Activated B cell treated with CpG ODN at 0.5 μM for 24 hours (primary cell): Measurements from ENCODE around the gene PAQR4. TPM values are rescaled to one million over a fixed set of nuclear protein-coding genes. Genes with fewer than 3 reads are reported as not detected.
"Not testable (repeated sequence)": the region's sequence is repeated elsewhere in the genome, so short reads cannot be mapped to it uniquely, and the experiment has no call there.

Source experiments
- ATAC-seq: fragments of 200-7000 bp; cut with Tn5 transposase; one replicate; pipeline ENCODE4 v1.10.0; 2021; ENCODE audit warnings: low read depth, mild to moderate bottlenecking, moderate library complexity
- CTCF ChIA-PET: fragments of 350-600 bp; sonication (Branson Sonifier 250); formaldehyde crosslinking; loops from one replicate; lab custom pipeline; 2021; ENCODE audit warnings: antibody characterized with exemption; lab: Charles Lee
- POLR2A ChIA-PET: fragments of 350-600 bp; sonication (Branson Sonifier 250); formaldehyde crosslinking; loops from one replicate; lab custom pipeline; 2021; ENCODE audit warnings: antibody characterized with exemption; lab: Charles Lee
- DNase-seq: peaks from one replicate; pipeline ENCODE4 v3.0.0; 2022
- H3K27ac Mint-ChIP-seq: one replicate; pipeline ENCODE4 v1.8.0; 2020; ENCODE audit warnings: mixed read lengths
- H3K27me3 Mint-ChIP-seq: one replicate; pipeline ENCODE4 v1.8.0; 2021; ENCODE audit warnings: mixed read lengths
- H3K36me3 Mint-ChIP-seq: one replicate; pipeline ENCODE4 v1.8.0; 2021; ENCODE audit warnings: low read depth, mixed read lengths
- H3K4me1 Mint-ChIP-seq: one replicate; pipeline ENCODE4 v1.8.0; 2021; ENCODE audit warnings: mixed read lengths
- H3K4me3 Mint-ChIP-seq: one replicate; pipeline ENCODE4 v1.8.0; 2020; ENCODE audit warnings: mild to moderate bottlenecking, mixed read lengths
- H3K9me3 Mint-ChIP-seq: one replicate; pipeline ENCODE4 v1.8.0; 2020; ENCODE audit warnings: mixed read lengths
- intact Hi-C: fragments of 100-400 bp; cut with micrococcal nuclease; formaldehyde crosslinking; loops from one replicate; pipeline ENCODE4 v1.15.1; 2024
- total RNA-seq: library from RNA; stranded (reverse); gene quantifications from 2 replicates; pipeline ENCODE4 v1.2.3, GENCODE V29; 2022
- TF ChIP-seq, protein P1 (sequence below): fragments of 200-600 bp; IDR thresholded peaks from one replicate; pipeline ENCODE4 v1.8.0; 2022; ENCODE audit warnings: antibody characterized with exemption, mild to moderate bottlenecking

PAQR4 gene
- total RNA-seq, 1 donor from 2014 or later = 2.7 TPM

DNA sequence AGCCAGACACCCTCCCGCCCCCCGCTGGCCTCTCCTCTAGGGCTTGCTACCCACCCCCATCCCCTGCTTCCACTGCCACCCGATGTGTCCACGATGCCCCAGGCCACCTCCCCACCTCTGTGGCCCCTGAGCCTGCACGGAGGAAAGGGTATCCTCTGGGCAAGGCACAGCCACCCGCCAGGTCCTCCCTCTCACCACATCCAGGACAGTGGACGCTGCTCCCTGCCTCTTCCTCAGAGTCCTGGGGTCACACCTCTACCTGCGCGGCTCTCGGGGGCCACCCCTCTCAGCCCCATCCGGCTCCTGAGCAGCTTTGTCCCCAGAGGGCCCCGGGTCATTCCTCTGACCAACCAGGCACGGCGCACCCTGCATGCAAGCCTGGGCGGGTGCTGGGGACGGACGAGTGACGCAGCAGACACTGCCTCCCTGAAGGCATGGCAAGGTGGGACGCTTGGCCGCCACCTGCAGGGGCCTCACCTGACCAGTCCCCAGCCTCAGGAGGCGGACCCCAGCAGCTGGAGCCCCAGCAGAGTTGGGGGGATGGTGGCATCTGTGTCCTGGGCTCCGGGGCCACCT is 32.6 kb upstream of the PAQR4 start:
- intact Hi-C loops = no loop called here
- ChIA-PET CTCF (no interaction called here), POLR2A (no interaction called here)
- no peak for DNase-seq
- Mint-ChIP-seq H3K36me3 (peaks cover 54% of the 10 kb centered on the region), H3K4me3 (no peak overlapping the region), H3K9me3 (no peaks in the 10 kb centered on the region), H3K27me3 (no peaks in the 10 kb centered on the region), H3K4me1 (no peaks in the 10 kb centered on the region), H3K27ac (no peak overlapping the region)
- no peak for ATAC-seq
- TF ChIP-seq, protein P1, sequence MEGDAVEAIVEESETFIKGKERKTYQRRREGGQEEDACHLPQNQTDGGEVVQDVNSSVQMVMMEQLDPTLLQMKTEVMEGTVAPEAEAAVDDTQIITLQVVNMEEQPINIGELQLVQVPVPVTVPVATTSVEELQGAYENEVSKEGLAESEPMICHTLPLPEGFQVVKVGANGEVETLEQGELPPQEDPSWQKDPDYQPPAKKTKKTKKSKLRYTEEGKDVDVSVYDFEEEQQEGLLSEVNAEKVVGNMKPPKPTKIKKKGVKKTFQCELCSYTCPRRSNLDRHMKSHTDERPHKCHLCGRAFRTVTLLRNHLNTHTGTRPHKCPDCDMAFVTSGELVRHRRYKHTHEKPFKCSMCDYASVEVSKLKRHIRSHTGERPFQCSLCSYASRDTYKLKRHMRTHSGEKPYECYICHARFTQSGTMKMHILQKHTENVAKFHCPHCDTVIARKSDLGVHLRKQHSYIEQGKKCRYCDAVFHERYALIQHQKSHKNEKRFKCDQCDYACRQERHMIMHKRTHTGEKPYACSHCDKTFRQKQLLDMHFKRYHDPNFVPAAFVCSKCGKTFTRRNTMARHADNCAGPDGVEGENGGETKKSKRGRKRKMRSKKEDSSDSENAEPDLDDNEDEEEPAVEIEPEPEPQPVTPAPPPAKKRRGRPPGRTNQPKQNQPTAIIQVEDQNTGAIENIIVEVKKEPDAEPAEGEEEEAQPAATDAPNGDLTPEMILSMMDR = no peak

DNA sequence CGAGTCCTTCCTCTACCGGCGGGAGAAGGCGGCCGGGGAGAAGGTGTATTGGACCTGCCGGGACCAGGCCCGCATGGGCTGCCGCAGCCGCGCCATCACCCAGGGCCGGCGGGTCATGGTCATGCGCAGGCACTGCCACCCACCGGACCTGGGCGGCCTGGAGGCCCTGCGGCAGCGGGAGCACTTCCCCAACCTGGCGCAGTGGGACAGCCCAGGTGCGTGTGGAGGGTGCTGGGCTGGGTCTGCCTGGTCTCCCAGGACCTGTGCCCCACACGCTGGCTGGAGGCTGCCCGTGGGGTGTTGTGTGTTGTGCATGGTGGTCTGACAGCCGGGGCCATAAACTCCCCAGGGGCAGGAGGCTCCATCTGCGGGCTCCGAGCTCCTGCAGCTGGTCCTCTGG is 32.0 kb upstream of the PAQR4 start:
- ChIA-PET CTCF (no interaction called here), POLR2A (no interaction called here)
- Mint-ChIP-seq H3K27ac (no peak overlapping the region), H3K4me3 (no peak overlapping the region), H3K36me3 (peaks cover 57% of the 10 kb centered on the region), H3K4me1 (peaks cover 3% of the 10 kb centered on the region), H3K27me3 (no peaks in the 10 kb centered on the region), H3K9me3 (no peaks in the 10 kb centered on the region)
- no peak for DNase-seq
- intact Hi-C loops = no loop called here
- ATAC-seq = no peak
- TF ChIP-seq, protein P1 = no peak

DNA sequence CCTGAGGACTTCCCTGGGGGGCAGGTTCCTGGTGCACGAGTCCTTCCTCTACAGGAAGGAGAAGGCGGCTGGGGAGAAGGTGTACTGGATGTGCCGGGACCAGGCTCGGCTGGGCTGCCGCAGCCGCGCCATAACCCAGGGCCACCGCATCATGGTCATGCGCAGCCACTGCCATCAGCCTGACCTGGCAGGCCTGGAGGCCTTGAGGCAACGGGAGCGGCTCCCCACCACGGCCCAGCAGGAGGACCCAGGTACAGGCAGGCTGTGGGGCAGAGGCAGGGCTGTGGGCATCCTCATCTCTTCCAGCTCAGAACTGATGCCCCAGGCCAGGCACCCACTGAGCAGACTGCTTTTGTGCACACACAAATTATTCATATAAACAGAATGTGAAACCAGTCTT is 30.9 kb upstream of the PAQR4 start:
- no peaks in the 10 kb centered on the region for H3K9me3 Mint-ChIP-seq
- H3K27me3 Mint-ChIP-seq = no peaks in the 10 kb centered on the region
- no peak overlapping the region for H3K4me3 Mint-ChIP-seq
- ChIA-PET POLR2A (no interaction called here), CTCF (no interaction called here)
- no peak overlapping the region for H3K27ac Mint-ChIP-seq
- peaks cover 57% of the 10 kb centered on the region for H3K36me3 Mint-ChIP-seq
- TF ChIP-seq, protein P1 = no peak
- H3K4me1 Mint-ChIP-seq = peaks cover 4% of the 10 kb centered on the region
- intact Hi-C loops = no loop called here
- ATAC-seq = no peak
- DNase-seq = no peak

DNA sequence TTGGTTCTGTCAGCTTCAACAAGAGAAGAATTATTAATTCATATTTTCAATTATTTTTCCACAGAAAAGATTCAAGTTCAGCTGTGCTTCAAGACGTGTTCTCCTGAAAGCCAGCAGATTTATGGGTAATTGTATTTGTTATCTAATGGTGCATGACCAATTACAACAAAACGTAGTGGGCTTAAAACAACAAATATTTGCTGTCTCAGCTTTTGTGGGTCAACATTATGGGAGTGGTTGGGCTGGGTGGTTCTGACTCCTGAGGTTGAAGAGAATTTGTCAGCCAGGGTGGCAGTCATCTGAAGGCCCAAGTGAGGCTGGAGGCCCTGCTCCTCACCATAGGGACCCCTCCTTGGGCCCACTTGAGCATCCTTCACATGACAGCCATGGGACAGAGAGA is 29.2 kb upstream of the PAQR4 start:
- no peaks in the 10 kb centered on the region for H3K27me3 Mint-ChIP-seq
- no peaks in the 10 kb centered on the region for H3K9me3 Mint-ChIP-seq
- DNase-seq (no peak), ATAC-seq (no peak)
- intact Hi-C loops = no loop called here
- POLR2A ChIA-PET = interaction anchor here (0.7 kb wide), 1 partner anchor 41 kb away, joined by 3 read pairs; no protein-coding TSS in a partner anchor
- no peak overlapping the region for H3K27ac Mint-ChIP-seq
- CTCF ChIA-PET = interaction anchor here (1.2 kb wide), 1 partner anchor 13 kb away, joined by 4 read pairs; no protein-coding TSS in a partner anchor
- H3K4me3 Mint-ChIP-seq = no peak overlapping the region
- peaks cover 50% of the 10 kb centered on the region for H3K36me3 Mint-ChIP-seq
- H3K4me1 Mint-ChIP-seq = peaks cover 4% of the 10 kb centered on the region
- TF ChIP-seq, protein P1 = no peak

DNA sequence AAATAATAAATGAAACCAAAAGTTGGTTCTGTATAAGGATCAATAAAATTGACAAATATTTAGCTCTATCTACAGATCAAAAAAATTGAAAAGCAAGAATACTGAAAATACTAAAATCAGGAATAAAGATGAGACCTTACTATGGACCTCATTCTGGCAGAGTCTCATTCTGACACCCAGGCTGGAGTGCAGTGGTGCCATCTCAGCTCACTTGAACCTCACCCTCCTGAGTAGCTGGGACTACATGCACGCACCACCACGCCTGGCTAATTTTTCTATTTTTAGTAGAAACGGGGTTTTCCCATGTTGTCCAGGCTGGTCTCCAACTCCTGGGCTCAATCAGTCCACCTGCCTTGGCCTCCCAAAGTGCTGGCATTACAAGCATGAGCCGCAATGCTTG is 27.1 kb upstream of the PAQR4 start:
- H3K27ac Mint-ChIP-seq = no peak overlapping the region
- H3K4me3 Mint-ChIP-seq = no peak overlapping the region
- no peak for DNase-seq
- ChIA-PET CTCF (interaction anchor here (1.4 kb wide), 1 partner anchor 15 kb away, joined by 4 read pairs; no protein-coding TSS in a partner anchor), POLR2A (interaction anchor here (0.6 to 0.7 kb wide), 2 partner anchors 501 to 584 kb away, joined by 3 to 7 read pairs; no protein-coding TSS in a partner anchor)
- ATAC-seq = no peak
- H3K36me3 Mint-ChIP-seq = peaks cover 43% of the 10 kb centered on the region
- no peaks in the 10 kb centered on the region for H3K9me3 Mint-ChIP-seq
- TF ChIP-seq, protein P1 = no peak
- H3K27me3 Mint-ChIP-seq = no peaks in the 10 kb centered on the region
- H3K4me1 Mint-ChIP-seq = peaks cover 4% of the 10 kb centered on the region
- intact Hi-C loops = no loop called here

DNA sequence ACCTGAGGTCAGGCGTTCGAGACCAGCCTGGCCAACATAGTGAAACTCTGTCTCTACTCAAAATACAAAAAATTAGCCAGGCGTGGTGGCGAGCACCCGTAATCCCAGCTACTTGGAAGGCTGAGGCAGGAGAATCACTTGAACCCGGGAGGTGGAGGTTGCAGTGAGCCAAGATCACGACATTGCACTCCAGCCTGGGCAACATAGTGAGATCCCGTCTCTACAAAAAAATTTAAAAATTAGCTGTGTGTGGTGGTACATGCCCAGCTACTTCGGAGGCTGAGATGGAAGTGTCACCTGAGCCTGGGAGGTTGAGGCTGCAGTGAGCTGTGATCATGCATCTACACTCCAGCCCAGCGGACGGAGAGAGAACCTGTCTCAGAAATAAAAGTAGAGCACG is 25.4 kb upstream of the PAQR4 start:
- H3K4me3 Mint-ChIP-seq, H3K27ac Mint-ChIP-seq, intact Hi-C loops, H3K27me3 Mint-ChIP-seq, ATAC-seq, H3K9me3 Mint-ChIP-seq, H3K4me1 Mint-ChIP-seq, DNase-seq: not testable (repeated sequence)
- ChIA-PET CTCF (interaction anchor here (1.8 kb wide), 1 partner anchor 24 kb away, joined by 4 read pairs; no protein-coding TSS in a partner anchor), POLR2A (interaction anchor here (0.6 kb wide), 1 partner anchor 72 kb away, joined by 3 read pairs; no protein-coding TSS in a partner anchor)
- H3K36me3 Mint-ChIP-seq = peaks cover 39% of the 10 kb centered on the region
